NCI-H1417 treated with DMSO at 0.1 percent for 48 hours (cell line): ENCODE measurements around the gene XRCC4.
"Not testable (repeated sequence)": the region's sequence is repeated elsewhere in the genome, so short reads cannot be mapped to it uniquely, and the experiment has no call there.

Experiments
- DNase-seq: peaks from one replicate; lab custom pipeline; 2025; lab: John Stamatoyannopoulos, UW

XRCC4 gene

GRCh38 chr5:83353231-83353630, 275.9 kb downstream of the XRCC4 start:
- no peak for DNase-seq

GRCh38 chr5:83353774-83354173, 276.4 kb downstream of the XRCC4 start:
- DNase-seq = no peak

- no peak for DNase-seq
These were observed 277.6 kb downstream of the XRCC4 start for GRCh38 chr5:83354958-83355357.

GRCh38 chr5:83355482-83356014, 278.2 kb downstream of the XRCC4 start:
- not testable (repeated sequence) for DNase-seq

- no peak for DNase-seq
These were observed 280.4 kb downstream of the XRCC4 start for GRCh38 chr5:83357621-83358231.

- no peak for DNase-seq
These were observed 283.2 kb downstream of the XRCC4 start for GRCh38 chr5:83360573-83360972.

GRCh38 chr5:83362526-83362925, 285.2 kb downstream of the XRCC4 start:
- DNase-seq = no peak

- DNase-seq = no peak
These were observed 286.0 kb downstream of the XRCC4 start for GRCh38 chr5:83363111-83363885.

GRCh38 chr5:83363886-83364275, 286.5 kb downstream of the XRCC4 start:
- DNase-seq = no peak

GRCh38 chr5:83364312-83365299, 287.3 kb downstream of the XRCC4 start:
- DNase-seq = no peak

- no peak for DNase-seq
These were observed 291.0 kb downstream of the XRCC4 start for GRCh38 chr5:83368319-83368718.

GRCh38 chr5:83368835-83369234, 291.5 kb downstream of the XRCC4 start:
- no peak for DNase-seq

GRCh38 chr5:83370957-83371356, 293.6 kb downstream of the XRCC4 start:
- no peak for DNase-seq

GRCh38 chr5:83371726-83372125, 294.4 kb downstream of the XRCC4 start:
- no peak for DNase-seq

GRCh38 chr5:83374547-83374946, 297.2 kb downstream of the XRCC4 start:
- no peak for DNase-seq

- DNase-seq = no peak
These were observed 297.9 kb downstream of the XRCC4 start for GRCh38 chr5:83375049-83375745.

GRCh38 chr5:83376461-83376860, 299.1 kb downstream of the XRCC4 start:
- DNase-seq = no peak

GRCh38 chr5:83377131-83377865, 300.0 kb downstream of the XRCC4 start:
- no peak for DNase-seq

- DNase-seq = no peak
These were observed 301.4 kb downstream of the XRCC4 start for GRCh38 chr5:83378624-83379289.

GRCh38 chr5:83385812-83386211, 308.5 kb downstream of the XRCC4 start:
- no peak for DNase-seq
